GM12872 (cell line): Measurements from ENCODE around the gene ALDH9A1.

ENCODE experiments used
- TF ChIP-seq, protein P1 (sequence below): IDR thresholded peaks from 3 replicates; pipeline ENCODE4 v1.5.1; 2011; ENCODE audit warnings: low read depth, mild to moderate bottlenecking, low read length, moderate library complexity; ENCODE audit not compliant: insufficient read depth

ALDH9A1 gene

DNA sequence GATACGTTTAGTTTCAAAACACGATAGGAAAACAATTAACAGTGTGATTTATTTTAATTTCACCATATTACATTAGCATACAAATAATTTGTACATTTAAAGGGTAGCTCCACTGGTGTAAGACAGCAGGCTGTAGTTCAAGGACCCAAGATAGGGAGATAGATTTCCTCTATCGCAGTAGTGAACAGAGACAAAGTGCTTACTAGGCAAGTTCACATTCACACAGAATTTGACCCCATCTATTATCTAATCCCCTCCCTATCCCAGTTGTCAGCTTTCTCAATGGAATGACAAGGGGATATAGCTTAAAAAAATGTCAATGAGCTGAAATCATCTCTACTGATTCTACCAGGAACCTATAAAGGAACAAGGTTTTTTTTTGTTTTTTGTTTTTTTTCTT is 36.2 kb downstream of the ALDH9A1 start:
- TF ChIP-seq, protein P1, sequence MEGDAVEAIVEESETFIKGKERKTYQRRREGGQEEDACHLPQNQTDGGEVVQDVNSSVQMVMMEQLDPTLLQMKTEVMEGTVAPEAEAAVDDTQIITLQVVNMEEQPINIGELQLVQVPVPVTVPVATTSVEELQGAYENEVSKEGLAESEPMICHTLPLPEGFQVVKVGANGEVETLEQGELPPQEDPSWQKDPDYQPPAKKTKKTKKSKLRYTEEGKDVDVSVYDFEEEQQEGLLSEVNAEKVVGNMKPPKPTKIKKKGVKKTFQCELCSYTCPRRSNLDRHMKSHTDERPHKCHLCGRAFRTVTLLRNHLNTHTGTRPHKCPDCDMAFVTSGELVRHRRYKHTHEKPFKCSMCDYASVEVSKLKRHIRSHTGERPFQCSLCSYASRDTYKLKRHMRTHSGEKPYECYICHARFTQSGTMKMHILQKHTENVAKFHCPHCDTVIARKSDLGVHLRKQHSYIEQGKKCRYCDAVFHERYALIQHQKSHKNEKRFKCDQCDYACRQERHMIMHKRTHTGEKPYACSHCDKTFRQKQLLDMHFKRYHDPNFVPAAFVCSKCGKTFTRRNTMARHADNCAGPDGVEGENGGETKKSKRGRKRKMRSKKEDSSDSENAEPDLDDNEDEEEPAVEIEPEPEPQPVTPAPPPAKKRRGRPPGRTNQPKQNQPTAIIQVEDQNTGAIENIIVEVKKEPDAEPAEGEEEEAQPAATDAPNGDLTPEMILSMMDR = no peak

DNA sequence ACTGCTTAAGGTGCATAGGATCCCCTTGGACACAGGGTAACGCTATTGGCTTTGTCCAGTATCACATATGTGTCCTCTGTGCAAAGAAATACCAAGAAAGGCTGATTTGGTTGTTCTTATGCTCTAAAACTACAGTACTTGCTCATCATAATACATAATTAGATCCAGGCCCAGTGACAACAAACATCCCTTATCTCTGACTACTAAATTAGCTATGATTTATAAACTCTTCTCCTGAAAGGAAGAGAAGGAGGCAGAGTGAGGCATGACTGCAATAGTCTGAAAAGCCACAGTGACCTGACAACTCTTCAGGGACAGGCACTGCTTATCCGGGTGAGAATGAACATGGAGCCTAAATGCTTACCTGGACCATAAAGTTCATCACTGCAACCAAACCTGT is 36.7 kb downstream of the ALDH9A1 start:
- TF ChIP-seq, protein P1 = no peak

DNA sequence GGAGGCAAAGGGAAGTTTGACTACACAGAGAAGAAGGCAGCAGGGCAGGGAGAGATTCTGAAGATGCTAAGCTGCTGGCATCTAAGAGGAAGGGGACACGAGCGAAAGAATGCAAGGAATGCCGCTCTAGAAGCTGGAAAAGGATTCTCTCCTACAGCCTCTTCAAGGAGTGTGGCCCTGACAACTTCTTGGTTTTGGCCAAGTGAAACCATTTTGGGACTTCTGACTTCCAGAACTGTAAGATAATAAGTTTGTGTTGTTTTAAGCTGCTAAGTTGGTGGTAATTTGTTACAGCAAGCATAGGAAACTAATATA is 38.8 kb downstream of the ALDH9A1 start:
- TF ChIP-seq, protein P1 = no peak

DNA sequence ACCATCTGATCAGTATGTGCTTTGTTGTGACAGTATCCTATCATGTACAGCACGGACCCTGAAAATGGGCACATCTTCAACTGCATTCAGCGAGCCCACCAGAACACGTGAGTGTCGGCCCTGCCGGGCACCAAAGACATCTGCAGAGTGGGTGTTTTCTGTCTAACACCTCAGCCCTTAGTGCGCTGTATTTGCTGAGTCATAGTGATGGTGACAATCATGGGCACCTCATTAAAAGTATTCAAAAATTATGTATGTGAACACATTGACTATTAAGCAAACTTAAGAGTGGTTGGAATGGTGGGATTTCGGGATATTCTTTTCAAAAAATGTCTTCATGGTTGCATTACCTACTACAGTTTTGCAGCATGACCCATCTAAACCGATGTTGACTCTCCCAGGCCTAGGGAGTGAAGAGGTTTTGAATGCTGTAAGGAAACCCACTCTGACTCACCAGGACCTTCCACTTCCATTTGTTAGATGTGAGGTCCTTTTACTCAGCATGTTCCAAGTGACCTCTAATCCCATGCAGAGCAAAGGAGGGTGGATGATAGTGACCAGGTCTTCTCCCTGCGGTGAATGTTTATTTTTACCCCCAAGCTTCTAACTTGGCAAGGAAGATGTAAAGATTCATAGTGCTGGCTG is 47.3 kb downstream of the ALDH9A1 start:
- TF ChIP-seq, protein P1 = no peak

DNA sequence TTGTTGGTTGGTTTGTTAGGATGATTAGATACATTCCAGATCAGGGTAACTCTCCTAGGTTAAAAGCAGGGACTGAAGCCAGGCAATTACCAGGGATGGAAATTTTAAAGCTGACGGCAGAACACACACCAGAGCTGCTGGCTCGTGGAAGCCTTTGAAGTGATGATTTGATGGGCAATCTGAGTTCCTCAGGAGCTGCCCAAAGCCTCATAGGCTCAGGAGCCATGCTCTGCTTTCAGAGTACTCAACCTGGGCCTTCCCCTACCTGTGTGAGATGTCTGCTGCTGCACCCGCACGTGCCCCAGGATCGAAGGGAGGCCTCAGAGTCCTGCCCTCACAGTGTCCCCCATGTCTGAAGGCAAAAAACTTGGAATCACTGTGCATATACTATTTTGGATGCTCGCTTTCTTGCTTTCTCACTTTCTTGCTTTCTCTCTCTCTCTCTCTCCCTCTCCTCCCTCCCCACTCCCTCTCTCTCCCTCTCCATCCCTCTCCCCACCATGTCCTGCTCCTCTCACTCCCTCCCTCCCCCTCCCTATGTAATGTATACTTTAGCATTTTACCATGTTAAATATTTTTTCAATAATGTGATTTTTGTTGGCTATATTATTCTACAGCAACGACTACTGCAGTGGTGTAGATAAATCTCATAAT is 49.3 kb downstream of the ALDH9A1 start:
- TF ChIP-seq, protein P1 = no peak

DNA sequence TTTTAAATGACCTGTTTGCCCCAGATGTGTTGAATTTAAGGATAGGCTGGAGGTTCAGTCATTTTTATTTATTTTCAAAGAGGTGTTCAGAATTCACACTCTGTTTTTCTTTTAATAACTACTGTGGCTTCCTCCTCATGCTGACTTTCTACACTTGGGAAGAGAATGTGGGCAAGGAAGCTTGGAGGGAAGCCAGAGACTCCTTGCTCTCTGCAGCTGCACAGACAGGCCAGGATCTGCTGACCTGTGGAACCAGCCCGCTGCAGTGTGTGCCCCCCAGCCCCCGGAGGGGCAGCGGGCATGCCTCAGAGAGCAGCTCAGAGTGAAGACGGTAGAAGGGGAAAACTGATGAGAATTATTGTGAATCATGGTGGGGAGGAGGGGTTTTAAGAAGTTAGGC is 50.4 kb downstream of the ALDH9A1 start:
- TF ChIP-seq, protein P1 = no peak

DNA sequence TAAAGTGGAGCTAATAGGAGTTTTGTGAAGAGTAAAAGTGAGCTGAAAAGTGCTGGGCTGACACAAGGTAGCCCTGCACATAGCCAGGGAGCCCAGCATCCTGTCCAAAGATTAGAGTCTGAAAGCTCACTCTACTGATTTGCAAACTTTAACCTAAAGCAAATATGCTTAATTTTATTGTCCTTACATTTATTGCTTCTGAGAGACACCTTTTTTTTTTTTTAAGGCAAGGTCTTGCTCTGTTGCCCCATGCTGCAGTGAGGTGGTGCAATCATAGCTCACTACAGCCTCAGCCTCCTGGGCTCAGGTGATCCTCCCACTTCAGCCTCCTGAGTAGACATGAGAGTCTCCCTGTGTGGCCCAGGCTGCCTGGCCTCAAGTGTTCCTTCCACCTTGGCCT is 50.8 kb downstream of the ALDH9A1 start:
- TF ChIP-seq, protein P1 = no peak
